ENCODE data around the gene FLNB. TPM values are rescaled to one million over a fixed set of nuclear protein-coding genes. Genes with fewer than 3 reads are reported as not detected.

Gene FLNB
- total RNA-seq, 2 experiments from 2014 or later, result 39.7 to 42.1 TPM

DNA sequence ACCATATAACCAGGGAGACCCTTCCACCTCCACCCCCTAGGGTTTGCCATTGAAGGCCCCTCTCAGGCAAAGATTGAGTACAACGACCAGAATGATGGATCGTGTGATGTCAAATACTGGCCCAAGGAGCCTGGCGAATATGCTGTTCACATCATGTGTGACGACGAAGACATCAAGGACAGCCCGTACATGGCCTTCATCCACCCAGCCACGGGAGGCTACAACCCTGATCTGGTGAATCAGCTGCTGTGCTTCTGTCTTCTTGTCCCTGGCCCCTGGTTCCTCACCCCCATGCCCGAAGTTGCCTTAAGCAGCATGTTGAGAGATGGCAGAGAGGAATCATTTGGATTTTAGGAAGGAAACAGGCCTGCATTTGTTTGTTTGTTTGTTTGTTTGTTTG is 98.4 kb downstream of the FLNB start:
- Mint-ChIP-seq H3K4me1 (ENCODE audit: low read depth) (peaks cover 6% of the 10 kb centered on the region), H3K9me3 (no peaks in the 10 kb centered on the region), H3K36me3 (ENCODE audit: low read depth) (peaks cover 95% of the 10 kb centered on the region), H3K27me3 (no peaks in the 10 kb centered on the region), H3K4me3 (no peak overlapping the region), H3K27ac (no peak overlapping the region)
- Histone ChIP-seq H3K4me1 (ENCODE audit: insufficient read depth, low read length) (no peaks in the 10 kb centered on the region), H3K27me3 (ENCODE audit: control insufficient read depth in 1 of 2, insufficient read depth in 2 of 2, low read length in 2 of 2) (no peaks in the 10 kb centered on the region), H3K9me3 (ENCODE audit: control insufficient read depth in 1 of 2, insufficient read depth in 1 of 2, low read length in 2 of 2) (no peaks in the 10 kb centered on the region), H3K27ac (ENCODE audit: low read depth in 1 of 2, low read length in 2 of 2) (no peak overlapping the region), H3K36me3 (ENCODE audit: insufficient read depth, low read length) (peaks cover 66% of the 10 kb centered on the region), H3K4me3 (ENCODE audit: low read length) (no peak overlapping the region)
- no peak for DNase-seq
- intact Hi-C loops (cut with DNase I, micrococcal nuclease), result no loop called here
- CTCF ChIA-PET, result no interaction called here
- POLR2A ChIA-PET, result no interaction called here
- no peak for ATAC-seq (ENCODE audit: poor library complexity)
- TF ChIP-seq, protein P1, sequence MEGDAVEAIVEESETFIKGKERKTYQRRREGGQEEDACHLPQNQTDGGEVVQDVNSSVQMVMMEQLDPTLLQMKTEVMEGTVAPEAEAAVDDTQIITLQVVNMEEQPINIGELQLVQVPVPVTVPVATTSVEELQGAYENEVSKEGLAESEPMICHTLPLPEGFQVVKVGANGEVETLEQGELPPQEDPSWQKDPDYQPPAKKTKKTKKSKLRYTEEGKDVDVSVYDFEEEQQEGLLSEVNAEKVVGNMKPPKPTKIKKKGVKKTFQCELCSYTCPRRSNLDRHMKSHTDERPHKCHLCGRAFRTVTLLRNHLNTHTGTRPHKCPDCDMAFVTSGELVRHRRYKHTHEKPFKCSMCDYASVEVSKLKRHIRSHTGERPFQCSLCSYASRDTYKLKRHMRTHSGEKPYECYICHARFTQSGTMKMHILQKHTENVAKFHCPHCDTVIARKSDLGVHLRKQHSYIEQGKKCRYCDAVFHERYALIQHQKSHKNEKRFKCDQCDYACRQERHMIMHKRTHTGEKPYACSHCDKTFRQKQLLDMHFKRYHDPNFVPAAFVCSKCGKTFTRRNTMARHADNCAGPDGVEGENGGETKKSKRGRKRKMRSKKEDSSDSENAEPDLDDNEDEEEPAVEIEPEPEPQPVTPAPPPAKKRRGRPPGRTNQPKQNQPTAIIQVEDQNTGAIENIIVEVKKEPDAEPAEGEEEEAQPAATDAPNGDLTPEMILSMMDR (IDR thresholded peaks at IDR 0.05), result no peak

DNA sequence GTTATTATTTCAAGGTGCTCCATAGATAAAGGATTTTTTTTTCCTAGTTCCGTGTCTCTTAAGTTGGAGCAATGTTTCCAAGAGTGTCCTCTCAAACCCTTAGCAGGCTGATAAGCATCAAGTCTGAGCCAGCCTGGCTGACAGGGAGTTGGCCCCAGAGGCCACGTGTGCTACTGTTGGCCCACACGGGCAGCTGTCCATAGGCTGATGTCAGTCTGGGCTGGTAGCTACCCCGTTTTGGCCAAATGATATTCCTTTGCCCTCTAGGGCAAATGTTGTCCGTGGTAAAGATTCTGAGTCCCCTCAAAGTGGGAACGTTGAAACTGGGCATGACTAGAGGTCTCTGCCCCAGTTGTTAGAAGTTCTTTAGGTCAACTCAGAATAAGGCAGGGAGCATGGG is 99.4 kb downstream of the FLNB start:
- CTCF ChIA-PET, result no interaction called here
- H3K36me3 ChIP-seq (ENCODE audit: insufficient read depth, low read length), result peaks cover 66% of the 10 kb centered on the region
- no peaks in the 10 kb centered on the region for H3K4me1 ChIP-seq (ENCODE audit: insufficient read depth, low read length)
- no peak overlapping the region for H3K27ac Mint-ChIP-seq
- intact Hi-C loops (cut with DNase I, micrococcal nuclease), result no loop called here
- peaks cover 13% of the 10 kb centered on the region for H3K4me1 Mint-ChIP-seq (ENCODE audit: low read depth)
- TF ChIP-seq, protein P1 (IDR thresholded peaks at IDR 0.05), result no peak
- H3K27me3 ChIP-seq (ENCODE audit: control insufficient read depth in 1 of 2, insufficient read depth in 2 of 2, low read length in 2 of 2), result no peaks in the 10 kb centered on the region
- POLR2A ChIA-PET, result no interaction called here
- H3K9me3 ChIP-seq (ENCODE audit: control insufficient read depth in 1 of 2, insufficient read depth in 1 of 2, low read length in 2 of 2), result no peaks in the 10 kb centered on the region
- H3K4me3 Mint-ChIP-seq, result no peak overlapping the region
- peaks cover 96% of the 10 kb centered on the region for H3K36me3 Mint-ChIP-seq (ENCODE audit: low read depth)
- DNase-seq, result no peak
- H3K27me3 Mint-ChIP-seq, result no peaks in the 10 kb centered on the region
- no peak for ATAC-seq (ENCODE audit: poor library complexity)
- H3K4me3 ChIP-seq (ENCODE audit: low read length), result no peak overlapping the region
- no peaks in the 10 kb centered on the region for H3K9me3 Mint-ChIP-seq
- H3K27ac ChIP-seq (ENCODE audit: low read depth in 1 of 2, low read length in 2 of 2), result no peak overlapping the region

DNA sequence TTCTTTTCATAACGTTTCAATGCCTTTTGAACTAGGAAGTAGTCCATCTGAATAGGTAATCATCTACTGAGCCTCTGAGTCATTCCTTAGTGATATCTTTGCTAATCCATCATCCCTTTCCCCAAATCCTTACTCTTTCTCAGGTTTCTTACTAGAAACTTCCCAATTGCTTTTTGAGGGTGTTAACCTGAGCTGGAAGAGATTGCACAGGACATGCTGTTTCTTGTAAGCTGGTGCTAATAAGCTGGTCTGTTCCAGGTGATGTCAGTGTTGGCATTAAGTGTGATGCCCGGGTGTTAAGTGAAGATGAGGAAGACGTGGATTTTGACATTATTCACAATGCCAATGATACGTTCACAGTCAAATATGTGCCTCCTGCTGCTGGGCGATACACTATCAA is 101.5 kb downstream of the FLNB start:
- H3K27me3 Mint-ChIP-seq, result no peaks in the 10 kb centered on the region
- no peaks in the 10 kb centered on the region for H3K9me3 Mint-ChIP-seq
- no peak overlapping the region for H3K27ac Mint-ChIP-seq
- Histone ChIP-seq H3K4me3 (ENCODE audit: low read length) (no peak overlapping the region), H3K9me3 (ENCODE audit: control insufficient read depth in 1 of 2, insufficient read depth in 1 of 2, low read length in 2 of 2) (no peaks in the 10 kb centered on the region), H3K27ac (ENCODE audit: low read depth in 1 of 2, low read length in 2 of 2) (no peak overlapping the region), H3K36me3 (ENCODE audit: insufficient read depth, low read length) (peaks cover 52% of the 10 kb centered on the region), H3K27me3 (ENCODE audit: control insufficient read depth in 1 of 2, insufficient read depth in 2 of 2, low read length in 2 of 2) (no peaks in the 10 kb centered on the region), H3K4me1 (ENCODE audit: insufficient read depth, low read length) (no peaks in the 10 kb centered on the region)
- H3K4me3 Mint-ChIP-seq, result no peak overlapping the region
- intact Hi-C loops (cut with DNase I, micrococcal nuclease), result no loop called here
- DNase-seq (no peak), ATAC-seq (ENCODE audit: poor library complexity) (no peak)
- ChIA-PET POLR2A (no interaction called here), CTCF (no interaction called here)
- peaks cover 16% of the 10 kb centered on the region for H3K4me1 Mint-ChIP-seq (ENCODE audit: low read depth)
- H3K36me3 Mint-ChIP-seq (ENCODE audit: low read depth), result peaks cover 95% of the 10 kb centered on the region
- TF ChIP-seq, protein P1 (IDR thresholded peaks at IDR 0.05), result no peak
